K562 (cell line): ENCODE measurements around the gene RNF207. TPM values are rescaled to one million over a fixed set of nuclear protein-coding genes. Genes with fewer than 3 reads are reported as not detected.

ENCODE experiments used
- CTBP1 ChIP-seq: fragments of 450-650 bp; IDR thresholded peaks from 2 replicates; pipeline ENCODE4 v1.6.1; 2016; ENCODE audit warnings: borderline replicate concordance
- NR3C1 ChIP-seq: sonication (generic); formaldehyde crosslinking; IDR thresholded peaks from 2 replicates; pipeline ENCODE4 v1.8.1; 2022; ENCODE audit warnings: missing genetic modification reagents
- RAD51 ChIP-seq: fragments of 450-650 bp; IDR thresholded peaks from 2 replicates; pipeline ENCODE4 v1.7.1; 2016; ENCODE audit warnings: low read depth, mild to moderate bottlenecking, borderline replicate concordance
- RBM22 ChIP-seq: fragments of 200-400 bp; formaldehyde crosslinking; IDR thresholded peaks from 2 replicates; pipeline ENCODE4 v1.6.1; 2018; ENCODE audit warnings: low read length, low read depth; ENCODE audit not compliant: poor library complexity, severe bottlenecking
- SRSF1 ChIP-seq: fragments of 200-400 bp; formaldehyde crosslinking; IDR thresholded peaks from 2 replicates; pipeline ENCODE4 v1.6.1; 2017; ENCODE audit warnings: mild to moderate bottlenecking, low read depth, low read length, moderate library complexity
- TRIM28 ChIP-seq: fragments of 450-650 bp; IDR thresholded peaks from 2 replicates; pipeline ENCODE4 v1.6.1; 2017
- ZNF408 ChIP-seq: fragments of 250-450 bp; sonication (Bioruptor Pico); IDR thresholded peaks from 2 replicates; pipeline ENCODE4 v1.4.0; 2020; ENCODE audit warnings: low read depth, mild to moderate bottlenecking, moderate library complexity
- polyA plus RNA-seq, 8 experiments: library from polyadenylated mRNA; depleted of rRNA in 4 of 8; stranded (reverse) in 5 of 8; unstranded in 3 of 8; fragments of >200 nt; fragmentation: Nextera tagmentation in 2 of 8; fragmentation: Illumina TruSeq in 1 of 8; extraction: Ambion mirVana in 2 of 8; extraction: Trizol in 1 of 8; gene quantifications; 2 replicates each; pipeline versions ENCODE4 v1.2.1 to v1.2.3, GENCODE V29; 2011 to 2014; ENCODE audit warnings: inconsistent platforms in 1 of 8, missing spikeins in 1 of 8
- total RNA-seq, 7 experiments: library from RNA; depleted of rRNA in 6 of 7; stranded (reverse); fragments of >200 nt in 6 of 7; fragmentation: Illumina TruSeq in 2 of 7; extraction: Trizol in 2 of 7; gene quantifications; 2 replicates each; pipeline versions ENCODE4 v1.2.1 to v1.2.3, GENCODE V29; 2011 to 2021; ENCODE audit warnings: low replicate concordance in 1 of 7
- TF ChIP-seq, protein P1 (sequence below): sonication (generic); formaldehyde crosslinking; IDR thresholded peaks from 2 replicates; pipeline ENCODE4 v1.8.0; 2023; ENCODE audit warnings: missing genetic modification reagents, mild to moderate bottlenecking, borderline replicate concordance
- TF ChIP-seq, protein P2 (sequence below): fragments of 150-350 bp; conservative IDR thresholded peaks from 2 replicates; pipeline ENCODE4 v1.6.1; 2014; ENCODE audit warnings: low read length

Gene RNF207
- total and polyA plus RNA-seq, 9 of the 15 experiments (the other 6 are each of a cell fraction or from before 2014, with no cell fraction given): 2.7 to 30.6 (median 12.9) TPM

DNA sequence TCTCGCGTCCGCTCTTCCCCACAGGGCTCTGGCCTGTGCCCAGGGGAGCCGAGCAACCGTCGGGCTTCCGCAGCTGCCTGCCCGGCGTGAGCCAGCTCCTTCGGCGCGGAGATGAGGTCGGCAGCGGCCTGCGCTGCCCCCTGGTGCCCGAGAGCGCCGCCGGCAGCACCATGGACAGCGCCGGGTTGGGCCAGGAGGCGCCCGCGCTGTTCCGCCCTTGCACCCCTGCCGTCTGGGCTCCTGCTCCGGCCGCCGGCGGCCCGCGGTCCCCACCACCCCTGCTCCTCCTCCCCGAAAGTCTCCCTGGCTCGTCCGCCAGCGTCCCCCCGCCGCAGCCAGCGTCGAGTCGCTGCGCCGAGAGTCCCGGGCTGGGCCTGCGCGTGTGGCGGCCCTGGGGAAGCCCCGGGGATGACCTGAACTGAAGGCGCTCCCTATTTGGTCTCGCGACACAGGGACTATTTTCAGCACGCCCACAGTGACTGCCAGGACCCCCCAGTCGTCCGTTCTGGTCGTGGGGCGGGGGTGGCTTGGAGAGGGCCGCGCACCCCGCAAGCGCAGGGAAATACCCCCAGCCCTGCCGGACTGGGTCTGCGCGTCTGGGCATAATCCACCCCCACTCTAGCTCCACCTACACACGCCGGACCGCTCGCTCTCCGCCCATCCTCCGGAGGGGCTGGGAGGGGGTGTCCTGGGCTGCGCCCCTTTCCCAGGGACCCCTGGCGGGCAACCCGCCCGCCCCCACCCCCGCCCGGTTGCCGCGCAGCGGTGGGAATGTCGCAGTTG lies 39.4 kb downstream of the RNF207 start (continued):
- TF ChIP-seq, protein P1, sequence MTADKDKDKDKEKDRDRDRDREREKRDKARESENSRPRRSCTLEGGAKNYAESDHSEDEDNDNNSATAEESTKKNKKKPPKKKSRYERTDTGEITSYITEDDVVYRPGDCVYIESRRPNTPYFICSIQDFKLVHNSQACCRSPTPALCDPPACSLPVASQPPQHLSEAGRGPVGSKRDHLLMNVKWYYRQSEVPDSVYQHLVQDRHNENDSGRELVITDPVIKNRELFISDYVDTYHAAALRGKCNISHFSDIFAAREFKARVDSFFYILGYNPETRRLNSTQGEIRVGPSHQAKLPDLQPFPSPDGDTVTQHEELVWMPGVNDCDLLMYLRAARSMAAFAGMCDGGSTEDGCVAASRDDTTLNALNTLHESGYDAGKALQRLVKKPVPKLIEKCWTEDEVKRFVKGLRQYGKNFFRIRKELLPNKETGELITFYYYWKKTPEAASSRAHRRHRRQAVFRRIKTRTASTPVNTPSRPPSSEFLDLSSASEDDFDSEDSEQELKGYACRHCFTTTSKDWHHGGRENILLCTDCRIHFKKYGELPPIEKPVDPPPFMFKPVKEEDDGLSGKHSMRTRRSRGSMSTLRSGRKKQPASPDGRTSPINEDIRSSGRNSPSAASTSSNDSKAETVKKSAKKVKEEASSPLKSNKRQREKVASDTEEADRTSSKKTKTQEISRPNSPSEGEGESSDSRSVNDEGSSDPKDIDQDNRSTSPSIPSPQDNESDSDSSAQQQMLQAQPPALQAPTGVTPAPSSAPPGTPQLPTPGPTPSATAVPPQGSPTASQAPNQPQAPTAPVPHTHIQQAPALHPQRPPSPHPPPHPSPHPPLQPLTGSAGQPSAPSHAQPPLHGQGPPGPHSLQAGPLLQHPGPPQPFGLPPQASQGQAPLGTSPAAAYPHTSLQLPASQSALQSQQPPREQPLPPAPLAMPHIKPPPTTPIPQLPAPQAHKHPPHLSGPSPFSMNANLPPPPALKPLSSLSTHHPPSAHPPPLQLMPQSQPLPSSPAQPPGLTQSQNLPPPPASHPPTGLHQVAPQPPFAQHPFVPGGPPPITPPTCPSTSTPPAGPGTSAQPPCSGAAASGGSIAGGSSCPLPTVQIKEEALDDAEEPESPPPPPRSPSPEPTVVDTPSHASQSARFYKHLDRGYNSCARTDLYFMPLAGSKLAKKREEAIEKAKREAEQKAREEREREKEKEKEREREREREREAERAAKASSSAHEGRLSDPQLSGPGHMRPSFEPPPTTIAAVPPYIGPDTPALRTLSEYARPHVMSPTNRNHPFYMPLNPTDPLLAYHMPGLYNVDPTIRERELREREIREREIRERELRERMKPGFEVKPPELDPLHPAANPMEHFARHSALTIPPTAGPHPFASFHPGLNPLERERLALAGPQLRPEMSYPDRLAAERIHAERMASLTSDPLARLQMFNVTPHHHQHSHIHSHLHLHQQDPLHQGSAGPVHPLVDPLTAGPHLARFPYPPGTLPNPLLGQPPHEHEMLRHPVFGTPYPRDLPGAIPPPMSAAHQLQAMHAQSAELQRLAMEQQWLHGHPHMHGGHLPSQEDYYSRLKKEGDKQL (CRISPR knock-in tag): peak; percentile 96
- TF ChIP-seq, protein P2, sequence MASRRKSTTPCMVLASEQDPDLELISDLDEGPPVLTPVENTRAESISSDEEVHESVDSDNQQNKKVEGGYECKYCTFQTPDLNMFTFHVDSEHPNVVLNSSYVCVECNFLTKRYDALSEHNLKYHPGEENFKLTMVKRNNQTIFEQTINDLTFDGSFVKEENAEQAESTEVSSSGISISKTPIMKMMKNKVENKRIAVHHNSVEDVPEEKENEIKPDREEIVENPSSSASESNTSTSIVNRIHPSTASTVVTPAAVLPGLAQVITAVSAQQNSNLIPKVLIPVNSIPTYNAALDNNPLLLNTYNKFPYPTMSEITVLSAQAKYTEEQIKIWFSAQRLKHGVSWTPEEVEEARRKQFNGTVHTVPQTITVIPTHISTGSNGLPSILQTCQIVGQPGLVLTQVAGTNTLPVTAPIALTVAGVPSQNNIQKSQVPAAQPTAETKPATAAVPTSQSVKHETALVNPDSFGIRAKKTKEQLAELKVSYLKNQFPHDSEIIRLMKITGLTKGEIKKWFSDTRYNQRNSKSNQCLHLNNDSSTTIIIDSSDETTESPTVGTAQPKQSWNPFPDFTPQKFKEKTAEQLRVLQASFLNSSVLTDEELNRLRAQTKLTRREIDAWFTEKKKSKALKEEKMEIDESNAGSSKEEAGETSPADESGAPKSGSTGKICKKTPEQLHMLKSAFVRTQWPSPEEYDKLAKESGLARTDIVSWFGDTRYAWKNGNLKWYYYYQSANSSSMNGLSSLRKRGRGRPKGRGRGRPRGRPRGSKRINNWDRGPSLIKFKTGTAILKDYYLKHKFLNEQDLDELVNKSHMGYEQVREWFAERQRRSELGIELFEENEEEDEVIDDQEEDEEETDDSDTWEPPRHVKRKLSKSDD: no peak
- TF ChIP-seq TRIM28 (no peak), CTBP1 (peak; percentile 82; the same call in 1 of the 2 replicates), RAD51 (no peak), ZNF408 (CRISPR knock-in tag) (no peak), RBM22 (peak; percentile 64), NR3C1 (CRISPR knock-in tag) (peak; percentile 99), SRSF1 (no peak)
